SHP77 treated with DMSO at 0.1 percent for 48 hours (cell line): Measurements from ENCODE around the gene ZBTB5.
"Not testable (repeated sequence)": the region's sequence is repeated elsewhere in the genome, so short reads cannot be mapped to it uniquely, and the experiment has no call there.

Source experiments
- DNase-seq: peaks from one replicate; lab custom pipeline; 2025; lab: John Stamatoyannopoulos, UW

Gene ZBTB5

GRCh38 chr9:37449862-37450632 is 15.2 kb downstream of the ZBTB5 start:
- DNase-seq: no peak

- no peak for DNase-seq
Observed at GRCh38 chr9:37447111-37447510, 18.1 kb downstream of the ZBTB5 start.

GRCh38 chr9:37446401-37446800 is 18.8 kb downstream of the ZBTB5 start:
- DNase-seq: no peak

- no peak for DNase-seq
Observed at GRCh38 chr9:37445832-37446231, 19.4 kb downstream of the ZBTB5 start.

- no peak for DNase-seq
Observed at GRCh38 chr9:37444890-37445289, 20.4 kb downstream of the ZBTB5 start.

GRCh38 chr9:37443566-37443965 is 21.7 kb downstream of the ZBTB5 start:
- DNase-seq: no peak

GRCh38 chr9:37442556-37442955 is 22.7 kb downstream of the ZBTB5 start:
- DNase-seq: no peak

GRCh38 chr9:37441776-37442370 is 23.4 kb downstream of the ZBTB5 start:
- no peak for DNase-seq

GRCh38 chr9:37438359-37438758 is 26.9 kb downstream of the ZBTB5 start:
- no peak for DNase-seq

GRCh38 chr9:37437621-37438020 is 27.6 kb downstream of the ZBTB5 start:
- DNase-seq: no peak

GRCh38 chr9:37437010-37437409 is 28.2 kb downstream of the ZBTB5 start:
- no peak for DNase-seq

- no peak for DNase-seq
Observed at GRCh38 chr9:37436540-37436939, 28.7 kb downstream of the ZBTB5 start.

- no peak for DNase-seq
Observed at GRCh38 chr9:37433867-37434371, 31.3 kb downstream of the ZBTB5 start.

- DNase-seq: no peak
Observed at GRCh38 chr9:37432020-37432419, 33.2 kb downstream of the ZBTB5 start.

GRCh38 chr9:37430841-37431597 is 34.2 kb downstream of the ZBTB5 start:
- no peak for DNase-seq

GRCh38 chr9:37429441-37430285 is 35.6 kb downstream of the ZBTB5 start:
- no peak for DNase-seq

- DNase-seq: no peak
Observed at GRCh38 chr9:37428345-37428744, 36.9 kb downstream of the ZBTB5 start.

- DNase-seq: no peak
Observed at GRCh38 chr9:37426846-37427245, 38.4 kb downstream of the ZBTB5 start.

- DNase-seq: not testable (repeated sequence)
Observed at GRCh38 chr9:37426431-37426830, 38.8 kb downstream of the ZBTB5 start.

- no peak for DNase-seq
Observed at GRCh38 chr9:37425298-37425752, 39.9 kb downstream of the ZBTB5 start.

GRCh38 chr9:37424686-37425297 is 40.5 kb downstream of the ZBTB5 start:
- DNase-seq: no peak
